Measurements from ENCODE around the gene TPRX2.

The TPRX2 gene

DNA sequence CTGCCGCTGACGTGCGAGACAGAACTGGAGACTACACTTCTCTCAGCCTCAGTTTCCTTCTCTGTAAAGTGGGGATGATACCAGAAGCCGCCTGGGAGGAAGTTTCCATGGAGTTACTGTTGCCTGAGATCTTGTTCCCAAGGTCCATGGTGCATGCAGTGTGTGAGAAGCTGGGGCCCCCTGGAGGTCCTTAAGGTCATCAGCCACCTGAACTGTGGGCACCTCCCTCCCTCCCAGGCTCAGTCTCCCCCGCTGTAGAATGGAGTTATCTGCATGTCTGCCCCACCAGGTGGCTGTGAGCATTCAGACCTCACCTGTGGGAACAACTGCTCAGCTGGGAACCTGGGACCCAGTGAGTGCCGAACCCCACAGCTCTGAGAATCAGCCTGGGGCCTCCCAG lies 34.6 kb upstream of the TPRX2 start:
- TF ChIP-seq, protein P1, sequence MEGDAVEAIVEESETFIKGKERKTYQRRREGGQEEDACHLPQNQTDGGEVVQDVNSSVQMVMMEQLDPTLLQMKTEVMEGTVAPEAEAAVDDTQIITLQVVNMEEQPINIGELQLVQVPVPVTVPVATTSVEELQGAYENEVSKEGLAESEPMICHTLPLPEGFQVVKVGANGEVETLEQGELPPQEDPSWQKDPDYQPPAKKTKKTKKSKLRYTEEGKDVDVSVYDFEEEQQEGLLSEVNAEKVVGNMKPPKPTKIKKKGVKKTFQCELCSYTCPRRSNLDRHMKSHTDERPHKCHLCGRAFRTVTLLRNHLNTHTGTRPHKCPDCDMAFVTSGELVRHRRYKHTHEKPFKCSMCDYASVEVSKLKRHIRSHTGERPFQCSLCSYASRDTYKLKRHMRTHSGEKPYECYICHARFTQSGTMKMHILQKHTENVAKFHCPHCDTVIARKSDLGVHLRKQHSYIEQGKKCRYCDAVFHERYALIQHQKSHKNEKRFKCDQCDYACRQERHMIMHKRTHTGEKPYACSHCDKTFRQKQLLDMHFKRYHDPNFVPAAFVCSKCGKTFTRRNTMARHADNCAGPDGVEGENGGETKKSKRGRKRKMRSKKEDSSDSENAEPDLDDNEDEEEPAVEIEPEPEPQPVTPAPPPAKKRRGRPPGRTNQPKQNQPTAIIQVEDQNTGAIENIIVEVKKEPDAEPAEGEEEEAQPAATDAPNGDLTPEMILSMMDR (IDR thresholded peaks at IDR 0.05; ENCODE audit: insufficient read depth, low read length, poor library complexity, severe bottlenecking): no peak
- no peak for TF ChIP-seq EZH2phosphoT487 (conservative IDR thresholded peaks at IDR 0.05; ENCODE audit: low read length)
- Histone ChIP-seq H3K36me3 (ENCODE audit: low read length) (no peaks in the 10 kb centered on the region), H3F3A (ENCODE audit: insufficient read depth) (no peaks in the 10 kb centered on the region), H3K9ac (ENCODE audit: low read length) (no peak overlapping the region), H3K9me2 (replicated peaks; ENCODE audit: insufficient read depth, low read length) (no peaks in the 10 kb centered on the region), H2AFZ (ENCODE audit: low read depth, low read length, severe bottlenecking) (no peak overlapping the region), H3K27me3 (ENCODE audit: low read length) (no peaks in the 10 kb centered on the region), H3K4me2 (ENCODE audit: low read depth, low read length, poor library complexity, severe bottlenecking) (no peak overlapping the region), H3K4me3 (ENCODE audit: insufficient read depth, low read length, poor library complexity, severe bottlenecking) (no peak overlapping the region), H3K79me2 (ENCODE audit: insufficient read depth, low read length) (no peaks in the 10 kb centered on the region), H3K27ac (ENCODE audit: low read depth, low read length) (no peak overlapping the region), H4K20me1 (ENCODE audit: low read depth, low read length) (no peaks in the 10 kb centered on the region), H3K9me3 (ENCODE audit: insufficient read depth, low read length) (no peaks in the 10 kb centered on the region)

DNA sequence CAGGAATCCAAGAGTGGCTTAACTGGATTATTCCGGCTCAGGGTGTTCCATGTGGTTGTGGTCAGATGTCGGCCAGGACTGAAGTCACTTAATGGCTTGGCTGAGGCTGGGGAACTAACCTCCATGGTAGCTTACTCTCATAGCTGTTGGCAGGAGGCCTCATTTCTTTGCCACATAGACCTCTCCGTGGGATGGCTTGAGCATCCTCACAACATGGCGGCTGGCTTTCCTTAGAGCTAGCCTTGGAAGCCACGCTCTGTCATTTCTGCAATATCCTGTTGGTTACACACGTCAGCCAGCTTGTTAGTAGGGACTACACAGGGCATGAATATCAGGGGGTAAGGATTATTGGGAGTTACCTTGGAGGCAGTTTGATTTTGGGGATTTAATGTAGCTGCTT lies 32.2 kb upstream of the TPRX2 start:
- H3K79me2 ChIP-seq (ENCODE audit: insufficient read depth, low read length): no peaks in the 10 kb centered on the region
- H3F3A ChIP-seq (ENCODE audit: insufficient read depth): no peaks in the 10 kb centered on the region
- H3K9ac ChIP-seq (ENCODE audit: low read length): no peak overlapping the region
- no peak overlapping the region for H3K4me2 ChIP-seq (ENCODE audit: low read depth, low read length, poor library complexity, severe bottlenecking)
- H4K20me1 ChIP-seq (ENCODE audit: low read depth, low read length): no peaks in the 10 kb centered on the region
- H3K27me3 ChIP-seq (ENCODE audit: low read length): no peaks in the 10 kb centered on the region
- no peak overlapping the region for H3K27ac ChIP-seq (ENCODE audit: low read depth, low read length)
- H2AFZ ChIP-seq (ENCODE audit: low read depth, low read length, severe bottlenecking): no peak overlapping the region
- no peak overlapping the region for H3K4me3 ChIP-seq (ENCODE audit: insufficient read depth, low read length, poor library complexity, severe bottlenecking)
- H3K9me3 ChIP-seq (ENCODE audit: insufficient read depth, low read length): no peaks in the 10 kb centered on the region
- H3K9me2 ChIP-seq (replicated peaks; ENCODE audit: insufficient read depth, low read length): no peaks in the 10 kb centered on the region
- TF ChIP-seq EZH2phosphoT487 (conservative IDR thresholded peaks at IDR 0.05; ENCODE audit: low read length): no peak
- TF ChIP-seq, protein P1 (IDR thresholded peaks at IDR 0.05; ENCODE audit: insufficient read depth, low read length, poor library complexity, severe bottlenecking): no peak
- H3K36me3 ChIP-seq (ENCODE audit: low read length): no peaks in the 10 kb centered on the region

DNA sequence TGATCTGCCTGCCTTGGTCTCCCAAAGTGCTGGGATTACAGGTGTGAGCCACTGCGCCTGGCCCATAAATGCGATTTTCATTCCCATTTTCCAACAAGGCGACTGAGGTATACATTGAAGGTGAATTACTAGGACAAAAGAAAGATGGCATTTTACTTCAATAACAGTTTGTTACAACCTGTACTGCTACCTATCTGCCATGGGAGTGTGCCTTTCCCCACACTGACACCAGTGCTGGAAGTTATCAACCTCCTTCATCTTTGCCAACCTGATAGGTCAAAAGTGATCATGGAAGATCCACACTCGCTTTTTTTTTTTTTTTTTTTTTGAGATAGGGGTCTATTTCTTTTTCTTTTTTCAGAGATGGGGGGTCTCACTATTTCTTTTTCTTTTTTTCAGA lies 26.3 kb upstream of the TPRX2 start:
- Histone ChIP-seq H3K9me3 (ENCODE audit: insufficient read depth, low read length) (no peaks in the 10 kb centered on the region), H3K4me2 (ENCODE audit: low read depth, low read length, poor library complexity, severe bottlenecking) (no peak overlapping the region), H3K9me2 (replicated peaks; ENCODE audit: insufficient read depth, low read length) (no peaks in the 10 kb centered on the region), H3K79me2 (ENCODE audit: insufficient read depth, low read length) (no peaks in the 10 kb centered on the region), H3F3A (ENCODE audit: insufficient read depth) (no peaks in the 10 kb centered on the region), H3K27me3 (ENCODE audit: low read length) (no peaks in the 10 kb centered on the region), H4K20me1 (ENCODE audit: low read depth, low read length) (no peaks in the 10 kb centered on the region), H3K9ac (ENCODE audit: low read length) (no peak overlapping the region), H3K36me3 (ENCODE audit: low read length) (no peaks in the 10 kb centered on the region), H2AFZ (ENCODE audit: low read depth, low read length, severe bottlenecking) (no peak overlapping the region), H3K27ac (ENCODE audit: low read depth, low read length) (no peak overlapping the region), H3K4me3 (ENCODE audit: insufficient read depth, low read length, poor library complexity, severe bottlenecking) (no peak overlapping the region)
- TF ChIP-seq, protein P1 (IDR thresholded peaks at IDR 0.05; ENCODE audit: insufficient read depth, low read length, poor library complexity, severe bottlenecking): no peak
- TF ChIP-seq EZH2phosphoT487 (conservative IDR thresholded peaks at IDR 0.05; ENCODE audit: low read length): no peak

Measured in SU-DHL-6 (cell line).